Parathyroid adenoma (tissue), 2 donors: Measurements from ENCODE around the gene ATP1B2.

Source experiments
- H2AFZ ChIP-seq: fragments of 300-600 bp; sonication (generic); one replicate; pipeline ENCODE4 v1.7.0; 2017; ENCODE audit warnings: antibody characterized with exemption, mild to moderate bottlenecking
- H3K27ac ChIP-seq: fragments of 300-600 bp; sonication (generic); one replicate; pipeline ENCODE4 v1.7.0; 2017
- H3K27me3 ChIP-seq: fragments of 300-600 bp; sonication (generic); one replicate; pipeline ENCODE4 v1.7.0; 2017; ENCODE audit warnings: low read length; ENCODE audit not compliant: control insufficient read depth, insufficient read depth
- H3K36me3 ChIP-seq: fragments of 300-600 bp; sonication (generic); one replicate; pipeline ENCODE4 v1.7.0; 2017; ENCODE audit warnings: low read length; ENCODE audit not compliant: control insufficient read depth, insufficient read depth
- H3K4me1 ChIP-seq: fragments of 300-600 bp; sonication (generic); one replicate; pipeline ENCODE4 v1.7.0; 2017; ENCODE audit warnings: control low read depth
- H3K4me2 ChIP-seq: fragments of 300-600 bp; sonication (generic); one replicate; pipeline ENCODE4 v1.7.0; 2017; ENCODE audit warnings: low read length
- H3K4me3 ChIP-seq: fragments of 300-600 bp; sonication (generic); one replicate; pipeline ENCODE4 v1.7.0; 2017; ENCODE audit warnings: low read depth, low read length
- H3K79me2 ChIP-seq: fragments of 300-600 bp; sonication (generic); one replicate; pipeline ENCODE4 v1.7.0; 2017; ENCODE audit warnings: control low read depth
- H3K9ac ChIP-seq: fragments of 300-600 bp; sonication (generic); one replicate; pipeline ENCODE4 v1.7.0; 2017; ENCODE audit warnings: mild to moderate bottlenecking
- H3K9me3 ChIP-seq: fragments of 300-600 bp; sonication (generic); one replicate; pipeline ENCODE4 v1.7.0; 2017; ENCODE audit warnings: low read length; ENCODE audit not compliant: control insufficient read depth
- CTCF ChIP-seq: fragments of 300-600 bp; sonication (generic); IDR thresholded peaks from one replicate; pipeline ENCODE4 v1.7.0; 2017; ENCODE audit warnings: antibody characterized with exemption, mild to moderate bottlenecking
- donor health status: primary hyperparathyroidism.

Gene ATP1B2

DNA sequence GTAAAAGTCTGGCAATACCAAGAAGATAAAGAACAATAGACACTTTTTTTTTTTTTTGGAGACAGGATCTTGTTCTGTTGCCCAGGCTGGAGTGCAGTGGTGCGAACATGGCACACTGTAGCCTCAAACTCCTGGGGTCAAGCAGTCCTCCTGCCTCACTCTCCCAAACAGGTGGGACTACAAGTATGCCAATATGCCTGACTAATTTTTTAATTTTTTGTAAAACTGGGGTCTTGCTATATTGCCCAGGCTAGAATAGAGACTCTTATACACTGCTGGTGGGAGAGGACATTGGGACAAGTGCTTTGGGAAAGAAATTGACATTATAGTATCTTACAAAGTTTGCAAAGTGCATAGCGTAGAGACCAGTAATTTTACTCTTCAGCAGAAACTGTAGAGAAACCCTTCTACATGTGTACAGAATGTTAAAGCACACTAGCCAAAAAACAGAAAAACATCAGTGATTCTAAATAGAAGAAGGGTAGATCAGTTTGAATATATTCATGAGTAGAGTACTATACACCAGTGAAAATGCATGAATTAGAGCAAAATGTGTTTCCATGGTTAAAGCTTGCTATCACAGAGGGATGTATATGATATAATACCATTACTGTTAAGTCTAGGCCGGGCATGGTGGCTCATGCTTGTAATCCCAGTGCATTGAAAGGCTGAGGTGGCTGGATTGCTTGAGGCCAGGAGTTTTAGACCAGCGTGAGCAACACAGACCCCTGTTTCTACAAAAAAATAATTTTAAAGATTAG, 47.3 kb downstream of the ATP1B2 start:
- no peak overlapping the region for H2AFZ ChIP-seq
- no peaks in the 10 kb centered on the region for H3K36me3 ChIP-seq
- no peak overlapping the region for H3K27ac ChIP-seq
- TF ChIP-seq CTCF = no peak
- no peak overlapping the region for H3K4me2 ChIP-seq
- H3K9ac ChIP-seq = no peak overlapping the region
- no peak overlapping the region for H3K4me3 ChIP-seq
- H3K9me3 ChIP-seq = no peaks in the 10 kb centered on the region
- H3K27me3 ChIP-seq = no peaks in the 10 kb centered on the region
- no peaks in the 10 kb centered on the region for H3K79me2 ChIP-seq
- no peaks in the 10 kb centered on the region for H3K4me1 ChIP-seq

- Histone ChIP-seq H3K4me1 (no peaks in the 10 kb centered on the region), H3K9ac (no peak overlapping the region), H3K36me3 (no peaks in the 10 kb centered on the region), H3K27me3 (no peaks in the 10 kb centered on the region), H3K9me3 (no peaks in the 10 kb centered on the region), H3K4me2 (no peak overlapping the region), H3K79me2 (no peaks in the 10 kb centered on the region), H3K4me3 (no peak overlapping the region), H3K27ac (no peak overlapping the region), H2AFZ (no peak overlapping the region)
- no peak for TF ChIP-seq CTCF
Measured at GRCh38 chr17:7700510-7700909, 49.8 kb downstream of the ATP1B2 start.

- no peak overlapping the region for H3K27ac ChIP-seq
- no peak overlapping the region for H3K9ac ChIP-seq
- H3K4me1 ChIP-seq = no peaks in the 10 kb centered on the region
- H3K4me2 ChIP-seq = no peak overlapping the region
- H3K36me3 ChIP-seq = no peaks in the 10 kb centered on the region
- no peak for TF ChIP-seq CTCF
- H2AFZ ChIP-seq = no peak overlapping the region
- H3K79me2 ChIP-seq = no peaks in the 10 kb centered on the region
- H3K4me3 ChIP-seq = no peak overlapping the region
- H3K27me3 ChIP-seq = no peaks in the 10 kb centered on the region
- no peaks in the 10 kb centered on the region for H3K9me3 ChIP-seq
Measured at GRCh38 chr17:7701681-7702080, 51.0 kb downstream of the ATP1B2 start.

- Histone ChIP-seq H3K27me3 (no peaks in the 10 kb centered on the region), H2AFZ (no peak overlapping the region), H3K36me3 (no peaks in the 10 kb centered on the region), H3K79me2 (no peaks in the 10 kb centered on the region), H3K9ac (no peak overlapping the region), H3K9me3 (no peaks in the 10 kb centered on the region), H3K4me2 (no peak overlapping the region), H3K4me1 (no peaks in the 10 kb centered on the region), H3K27ac (no peak overlapping the region), H3K4me3 (no peak overlapping the region)
- TF ChIP-seq CTCF = no peak
Measured at GRCh38 chr17:7702776-7703175, 52.0 kb downstream of the ATP1B2 start.
